HEK293T (cell line): ENCODE measurements around the gene CA12.
"Not testable (repeated sequence)": the region's sequence is repeated elsewhere in the genome, so short reads cannot be mapped to it uniquely, and the experiment has no call there.

Source experiments
- CTCF ChIA-PET: fragments of 350-600 bp; formaldehyde crosslinking; extraction: SDS; loops from one replicate; lab custom pipeline; 2021; ENCODE audit warnings: antibody characterized with exemption, inconsistent platforms; lab: Yijun Ruan, JAX
- POLR2A ChIA-PET: fragments of 350-600 bp; formaldehyde crosslinking; extraction: SDS; loops from one replicate; lab custom pipeline; 2020; ENCODE audit warnings: antibody characterized with exemption, inconsistent platforms; lab: Yijun Ruan, JAX
- DNase-seq: peaks from one replicate; pipeline ENCODE4 v3.0.0; 2012; ENCODE audit warnings: mixed read lengths; ENCODE audit errors: extremely low spot score
- ARNT ChIP-seq: fragments of 450-650 bp; IDR thresholded peaks from 2 replicates; pipeline ENCODE4 v1.6.1; 2017; ENCODE audit warnings: mild to moderate bottlenecking
- BHLHE40 ChIP-seq: fragments of 450-650 bp; IDR thresholded peaks from 2 replicates; pipeline ENCODE4 v1.6.1; 2016; ENCODE audit warnings: mild to moderate bottlenecking, moderate library complexity, borderline replicate concordance
- CTBP1 ChIP-seq: fragments of 450-650 bp; IDR thresholded peaks from 2 replicates; pipeline ENCODE4 v1.6.1; 2016; ENCODE audit warnings: borderline replicate concordance
- ELF4 ChIP-seq: fragments of 450-650 bp; IDR thresholded peaks from 2 replicates; pipeline ENCODE4 v1.6.1; 2017; ENCODE audit warnings: antibody characterized with exemption
- FOXA1 ChIP-seq: fragments of 450-650 bp; IDR thresholded peaks from 2 replicates; pipeline ENCODE4 v1.6.1; 2016; ENCODE audit warnings: mild to moderate bottlenecking
- FOXK2 ChIP-seq: fragments of 450-650 bp; IDR thresholded peaks from 2 replicates; pipeline ENCODE4 v1.6.1; 2016; ENCODE audit warnings: mild to moderate bottlenecking
- FOXM1 ChIP-seq: fragments of 450-650 bp; IDR thresholded peaks from 2 replicates; pipeline ENCODE4 v1.6.1; 2017; ENCODE audit warnings: mild to moderate bottlenecking, borderline replicate concordance
- HDGF ChIP-seq: fragments of 450-650 bp; IDR thresholded peaks from 2 replicates; pipeline ENCODE4 v1.6.1; 2017; ENCODE audit warnings: antibody characterized with exemption, borderline replicate concordance
- L3MBTL2 ChIP-seq: fragments of 450-650 bp; conservative IDR thresholded peaks from 2 replicates; pipeline ENCODE4 v1.6.1; 2016; ENCODE audit warnings: mild to moderate bottlenecking
- LEF1 ChIP-seq: fragments of 450-650 bp; IDR thresholded peaks from 2 replicates; pipeline ENCODE4 v1.6.1; 2017; ENCODE audit warnings: mild to moderate bottlenecking, borderline replicate concordance
- NFRKB ChIP-seq: fragments of 450-650 bp; IDR thresholded peaks from 2 replicates; pipeline ENCODE4 v1.6.1; 2016; ENCODE audit warnings: mild to moderate bottlenecking, moderate library complexity
- PKNOX1 ChIP-seq: fragments of 450-650 bp; IDR thresholded peaks from 2 replicates; pipeline ENCODE4 v1.6.1; 2016
- SP1 ChIP-seq: fragments of 450-650 bp; IDR thresholded peaks from 2 replicates; pipeline ENCODE4 v1.6.1; 2017
- SUZ12 ChIP-seq: fragments of 450-650 bp; IDR thresholded peaks from 2 replicates; pipeline ENCODE4 v1.6.1; 2016; ENCODE audit warnings: mild to moderate bottlenecking
- TARDBP ChIP-seq: fragments of 450-650 bp; IDR thresholded peaks from 2 replicates; pipeline ENCODE4 v1.6.1; 2016
- ZNF384 ChIP-seq: fragments of 450-650 bp; IDR thresholded peaks from 2 replicates; pipeline ENCODE4 v1.6.1; 2016

Gene CA12

GRCh38 chr15:63421433-63421832, 39.8 kb upstream of the CA12 start:
- TF ChIP-seq NFRKB (no peak), ZNF384 (no peak), SUZ12 (no peak), BHLHE40 (no peak), ELF4 (no peak), TARDBP (no peak), FOXM1 (no peak), PKNOX1 (no peak), ARNT (no peak), FOXK2 (no peak), LEF1 (no peak), FOXA1 (no peak), CTBP1 (no peak)
- CTCF ChIA-PET = no interaction called here
- no peak for DNase-seq
- POLR2A ChIA-PET = no interaction called here

- POLR2A ChIA-PET = no interaction called here
- CTCF ChIA-PET = no interaction called here
- no peak for TF ChIP-seq ARNT
- TF ChIP-seq HDGF = no peak
- no peak for TF ChIP-seq LEF1
- TF ChIP-seq ELF4 = no peak
- no peak for TF ChIP-seq SUZ12
- no peak for TF ChIP-seq FOXA1
- no peak for TF ChIP-seq CTBP1
- no peak for TF ChIP-seq NFRKB
- no peak for TF ChIP-seq PKNOX1
- no peak for TF ChIP-seq ZNF384
- TF ChIP-seq TARDBP = no peak
- no peak for TF ChIP-seq BHLHE40
- TF ChIP-seq FOXK2 = no peak
- TF ChIP-seq SP1 = no peak
- DNase-seq = peak; percentile 11
These were observed 38.7 kb upstream of the CA12 start for GRCh38 chr15:63420333-63420747.

- ChIA-PET CTCF (no interaction called here), POLR2A (no interaction called here)
- TF ChIP-seq ARNT = no peak
- TF ChIP-seq FOXA1 = no peak
- TF ChIP-seq SUZ12 = no peak
- TF ChIP-seq LEF1 = no peak
- TF ChIP-seq FOXK2 = no peak
- TF ChIP-seq TARDBP = no peak
- TF ChIP-seq CTBP1 = no peak
- TF ChIP-seq BHLHE40 = no peak
- TF ChIP-seq L3MBTL2 = no peak
- TF ChIP-seq NFRKB = no peak
- TF ChIP-seq ELF4 = no peak
- no peak for TF ChIP-seq FOXM1
- no peak for TF ChIP-seq SP1
- no peak for TF ChIP-seq PKNOX1
- no peak for DNase-seq
These were observed 37.2 kb upstream of the CA12 start for GRCh38 chr15:63418811-63419210.

GRCh38 chr15:63417721-63418120, 36.1 kb upstream of the CA12 start:
- no peak for DNase-seq
- POLR2A ChIA-PET = no interaction called here
- TF ChIP-seq PKNOX1 (no peak), ARNT (no peak), TARDBP (no peak), LEF1 (no peak), SUZ12 (no peak)
- CTCF ChIA-PET = no interaction called here

DNA sequence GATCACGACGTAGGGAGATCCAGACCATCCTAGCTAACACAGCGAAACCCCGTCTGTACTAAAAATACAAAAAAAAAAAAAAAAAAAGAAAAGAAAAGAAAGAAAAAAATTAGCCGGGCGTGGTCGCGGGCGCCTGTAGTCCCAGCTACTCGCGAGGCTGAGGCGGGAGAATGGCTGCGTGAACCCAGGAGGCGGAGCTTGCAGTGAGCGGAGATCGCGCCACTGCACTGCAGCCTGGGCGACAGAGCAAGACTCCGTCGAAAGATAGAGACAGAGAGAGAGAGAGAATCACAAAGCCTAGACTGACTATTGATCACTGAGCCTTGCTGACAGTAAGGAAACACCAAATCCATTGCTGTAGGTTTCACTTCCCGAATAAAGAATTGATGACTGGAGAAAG, 35.6 kb upstream of the CA12 start:
- CTCF ChIA-PET, DNase-seq, POLR2A ChIA-PET: not testable (repeated sequence)

GRCh38 chr15:63414474-63415120, 33.0 kb upstream of the CA12 start:
- ChIA-PET POLR2A (no interaction called here), CTCF (no interaction called here)
- DNase-seq = no peak
- no peak for TF ChIP-seq ZNF384
- TF ChIP-seq CTBP1 = no peak
- no peak for TF ChIP-seq SUZ12
- no peak for TF ChIP-seq HDGF
- no peak for TF ChIP-seq PKNOX1
- no peak for TF ChIP-seq ARNT
- no peak for TF ChIP-seq FOXA1
- TF ChIP-seq FOXM1 = no peak
- TF ChIP-seq TARDBP = no peak
- no peak for TF ChIP-seq ELF4
- TF ChIP-seq NFRKB = no peak
